Activated CD4-positive, alpha-beta memory T cell treated with anti-CD3 and anti-CD28 coated beads, Interleukin-2, amount 10 ng/mL, durations not matched to agents 7 days and 5 days (primary cell): Measurements from ENCODE around the gene ERAP2. TPM values are rescaled to one million over a fixed set of nuclear protein-coding genes. Genes with fewer than 3 reads are reported as not detected.

Experiments
- CTCF ChIA-PET: fragments of 350-600 bp; sonication (Branson Sonifier 250); formaldehyde crosslinking; loops from one replicate; lab custom pipeline; 2021; ENCODE audit warnings: antibody characterized with exemption, inconsistent platforms; lab: Charles Lee
- POLR2A ChIA-PET: fragments of 350-600 bp; sonication (Branson Sonifier 250); formaldehyde crosslinking; loops from one replicate; lab custom pipeline; 2021; ENCODE audit warnings: antibody characterized with exemption; lab: Charles Lee
- DNase-seq: peaks from one replicate; pipeline ENCODE4 v3.0.0-alpha.2; 2020
- H3K27ac Mint-ChIP-seq: one replicate; pipeline ENCODE4 v1.8.0; 2021; ENCODE audit warnings: mild to moderate bottlenecking, mixed read lengths
- H3K27me3 Mint-ChIP-seq: one replicate; pipeline ENCODE4 v1.8.0; 2021; ENCODE audit warnings: mixed read lengths
- H3K36me3 Mint-ChIP-seq: one replicate; pipeline ENCODE4 v1.8.0; 2021; ENCODE audit warnings: low read depth, mixed read lengths
- H3K4me1 Mint-ChIP-seq: one replicate; pipeline ENCODE4 v1.8.0; 2021; ENCODE audit warnings: mixed read lengths
- H3K4me3 Mint-ChIP-seq: one replicate; pipeline ENCODE4 v1.8.0; 2021; ENCODE audit warnings: mild to moderate bottlenecking, mixed read lengths
- H3K9me3 Mint-ChIP-seq: one replicate; pipeline ENCODE4 v1.8.0; 2021; ENCODE audit warnings: mixed read lengths
- total RNA-seq, 2 experiments: library from RNA; stranded (reverse); gene quantifications; one replicate each; pipeline ENCODE4 v1.2.3, GENCODE V29; 2021

The ERAP2 gene
- total RNA-seq, 2 experiments from 2014 or later, result 91.3 to 93.9 TPM

GRCh38 chr5:96936431-96937320 lies 60.4 kb downstream of the ERAP2 start:
- CTCF ChIA-PET, result interaction anchor here (0.7 to 2.0 kb wide), 13 partner anchors 9 to 228 kb away, joined by 3 to 9 read pairs (median 4); partner anchors contain the start of gene LIX1
- Mint-ChIP-seq H3K4me3 (peak overlapping the region; percentile 80), H3K4me1 (peaks cover 51% of the 10 kb centered on the region), H3K27me3 (no peaks in the 10 kb centered on the region), H3K9me3 (no peaks in the 10 kb centered on the region), H3K36me3 (peaks cover 37% of the 10 kb centered on the region), H3K27ac (peak overlapping the region; percentile 96)
- POLR2A ChIA-PET, result interaction anchor here (0.5 to 6.2 kb wide), 31 partner anchors 9 to 275 kb away, joined by 3 to 138 read pairs (median 4); partner anchors contain the start of genes CAST, ERAP1 and ERAP2
- peak; percentile 66 for DNase-seq

- H3K4me3 Mint-ChIP-seq, result no peak overlapping the region
- H3K36me3 Mint-ChIP-seq, result peaks cover 57% of the 10 kb centered on the region
- H3K27ac Mint-ChIP-seq, result no peak overlapping the region
Measured at GRCh38 chr5:96940586-96940985, 64.3 kb downstream of the ERAP2 start.

DNA sequence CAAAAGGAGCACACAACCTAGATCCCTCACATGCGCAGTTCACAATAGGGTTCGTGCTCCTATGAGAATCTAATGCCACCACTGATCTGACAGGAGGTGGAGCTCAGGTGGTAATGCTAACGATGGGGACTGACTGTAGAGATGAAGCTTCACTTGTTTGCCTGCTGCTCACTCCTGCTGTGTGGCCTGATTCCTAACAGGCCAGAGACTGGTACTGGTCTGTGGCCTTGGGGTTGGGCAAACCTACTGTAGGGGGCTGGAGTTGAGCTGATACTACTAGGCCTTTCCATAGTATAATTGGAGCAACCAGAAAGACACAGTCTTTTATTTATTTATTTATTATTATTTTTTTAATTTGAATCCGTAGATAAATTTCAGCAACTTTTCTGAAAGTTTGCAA lies 64.8 kb downstream of the ERAP2 start:
- no peak for DNase-seq
- ChIA-PET POLR2A (interaction anchor here (0.9 to 1.0 kb wide), 3 partner anchors 21 to 100 kb away, joined by 3 to 5 read pairs (median 3); no protein-coding TSS in a partner anchor), CTCF (no interaction called here)
- Mint-ChIP-seq H3K27me3 (no peaks in the 10 kb centered on the region), H3K4me3 (no peak overlapping the region), H3K9me3 (no peaks in the 10 kb centered on the region), H3K4me1 (peaks cover 55% of the 10 kb centered on the region), H3K36me3 (peaks cover 59% of the 10 kb centered on the region), H3K27ac (no peak overlapping the region)

More at GRCh38 chr5:96940586-96940985, 64.3 kb downstream of the ERAP2 start:
- POLR2A ChIA-PET, result no interaction called here
- Mint-ChIP-seq H3K9me3 (no peaks in the 10 kb centered on the region), H3K4me1 (peaks cover 52% of the 10 kb centered on the region), H3K27me3 (no peaks in the 10 kb centered on the region)
- DNase-seq, result no peak
- CTCF ChIA-PET, result interaction anchor here (0.7 kb wide), 1 partner anchor 337 kb away, joined by 3 read pairs; no protein-coding TSS in a partner anchor

DNA sequence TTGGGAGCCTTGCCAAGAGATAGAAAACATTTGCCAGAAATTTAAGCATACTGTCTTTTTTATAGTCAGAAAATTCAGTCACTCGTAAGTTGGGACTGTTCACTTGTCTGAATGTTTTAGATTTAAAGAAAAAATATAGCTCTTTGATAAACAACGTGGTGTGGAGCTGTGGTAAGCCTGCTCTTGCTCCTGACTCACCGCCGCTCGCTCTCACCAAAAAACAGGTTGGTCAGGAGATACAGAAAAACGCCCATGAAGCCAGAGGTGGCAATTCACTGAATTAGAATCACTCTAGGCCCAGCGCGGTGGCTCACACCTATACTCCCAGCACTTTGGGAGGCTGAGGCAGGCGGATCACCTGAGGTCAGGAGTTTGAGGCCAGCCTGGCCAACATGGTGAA lies 65.8 kb downstream of the ERAP2 start:
- Mint-ChIP-seq H3K27me3 (no peaks in the 10 kb centered on the region), H3K27ac (no peak overlapping the region), H3K36me3 (peaks cover 58% of the 10 kb centered on the region), H3K9me3 (no peaks in the 10 kb centered on the region), H3K4me3 (no peak overlapping the region), H3K4me1 (peaks cover 56% of the 10 kb centered on the region)
- POLR2A ChIA-PET, result interaction anchor here (0.7 to 1.0 kb wide), 3 partner anchors 8 to 30 kb away, joined by 3 to 5 read pairs (median 4); no protein-coding TSS in a partner anchor
- DNase-seq, result no peak
- CTCF ChIA-PET, result interaction anchor here (1.0 kb wide), 1 partner anchor 70 kb away, joined by 3 read pairs; no protein-coding TSS in a partner anchor

DNA sequence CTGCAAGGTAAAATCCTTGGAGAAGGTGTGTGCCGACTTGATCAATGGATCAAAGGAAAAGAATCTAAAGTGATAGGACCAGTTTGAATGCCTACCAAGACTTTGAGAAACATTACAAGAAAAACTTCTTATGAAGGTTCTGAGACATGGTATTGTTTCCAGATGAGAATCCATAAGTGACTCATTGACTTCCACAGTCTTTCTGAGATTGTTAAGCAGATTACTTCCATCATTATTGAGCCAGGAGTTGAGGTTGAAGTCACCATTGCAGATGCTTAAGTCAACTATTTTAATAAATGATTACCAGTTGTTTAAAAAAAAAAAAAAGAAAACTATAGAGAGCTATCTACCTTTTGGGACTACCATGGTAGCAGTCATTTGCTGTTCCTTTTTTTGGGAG lies 66.6 kb downstream of the ERAP2 start:
- POLR2A ChIA-PET, result no interaction called here
- H3K4me3 Mint-ChIP-seq, result no peak overlapping the region
- H3K36me3 Mint-ChIP-seq, result peaks cover 51% of the 10 kb centered on the region

GRCh38 chr5:96943799-96944198 lies 67.5 kb downstream of the ERAP2 start:
- ChIA-PET POLR2A (no interaction called here), CTCF (no interaction called here)
- Mint-ChIP-seq H3K9me3 (no peaks in the 10 kb centered on the region), H3K27ac (peak overlapping the region; percentile 19), H3K4me1 (peaks cover 42% of the 10 kb centered on the region), H3K27me3 (no peaks in the 10 kb centered on the region), H3K36me3 (peaks cover 43% of the 10 kb centered on the region), H3K4me3 (no peak overlapping the region)
- DNase-seq, result no peak

More for the DNA sequence above, 66.6 kb downstream of the ERAP2 start:
- no peaks in the 10 kb centered on the region for H3K27me3 Mint-ChIP-seq
- CTCF ChIA-PET, result no interaction called here
- DNase-seq, result no peak
- H3K4me1 Mint-ChIP-seq, result peaks cover 51% of the 10 kb centered on the region
- no peak overlapping the region for H3K27ac Mint-ChIP-seq
- H3K9me3 Mint-ChIP-seq, result no peaks in the 10 kb centered on the region

- Mint-ChIP-seq H3K27me3 (no peaks in the 10 kb centered on the region), H3K4me3 (no peak overlapping the region), H3K27ac (no peak overlapping the region), H3K4me1 (peaks cover 41% of the 10 kb centered on the region), H3K36me3 (peaks cover 54% of the 10 kb centered on the region), H3K9me3 (no peaks in the 10 kb centered on the region)
- POLR2A ChIA-PET, result interaction anchor here (1.0 to 1.4 kb wide), 2 partner anchors 8 to 13 kb away, joined by 3 to 6 read pairs; no protein-coding TSS in a partner anchor
- DNase-seq, result no peak
- CTCF ChIA-PET, result interaction anchor here (0.9 to 1.0 kb wide), 2 partner anchors 8 to 45 kb away, joined by 3 read pairs; no protein-coding TSS in a partner anchor
Measured at GRCh38 chr5:96945144-96945897, 69.0 kb downstream of the ERAP2 start.

GRCh38 chr5:96946381-96946780 lies 70.1 kb downstream of the ERAP2 start:
- Mint-ChIP-seq H3K9me3 (no peaks in the 10 kb centered on the region), H3K27ac (no peak overlapping the region), H3K4me3 (no peak overlapping the region), H3K27me3 (no peaks in the 10 kb centered on the region), H3K36me3 (peaks cover 51% of the 10 kb centered on the region), H3K4me1 (peaks cover 33% of the 10 kb centered on the region)
- no peak for DNase-seq
- ChIA-PET POLR2A (interaction anchor here (1.0 to 1.4 kb wide), 2 partner anchors 9 to 12 kb away, joined by 3 to 6 read pairs; no protein-coding TSS in a partner anchor), CTCF (interaction anchor here (0.9 kb wide), 1 partner anchor 9 kb away, joined by 3 read pairs; no protein-coding TSS in a partner anchor)

- peaks cover 47% of the 10 kb centered on the region for H3K36me3 Mint-ChIP-seq
- H3K9me3 Mint-ChIP-seq, result no peaks in the 10 kb centered on the region
- H3K27ac Mint-ChIP-seq, result no peak overlapping the region
- ChIA-PET CTCF (no interaction called here), POLR2A (interaction anchor here (1.1 kb wide), 1 partner anchor 16 kb away, joined by 4 read pairs; the partner anchor contains the start of gene LNPEP)
- no peak overlapping the region for H3K4me3 Mint-ChIP-seq
- DNase-seq, result no peak
- peaks cover 41% of the 10 kb centered on the region for H3K4me1 Mint-ChIP-seq
- no peaks in the 10 kb centered on the region for H3K27me3 Mint-ChIP-seq
Measured at GRCh38 chr5:96952118-96952750, 75.9 kb downstream of the ERAP2 start.

DNA sequence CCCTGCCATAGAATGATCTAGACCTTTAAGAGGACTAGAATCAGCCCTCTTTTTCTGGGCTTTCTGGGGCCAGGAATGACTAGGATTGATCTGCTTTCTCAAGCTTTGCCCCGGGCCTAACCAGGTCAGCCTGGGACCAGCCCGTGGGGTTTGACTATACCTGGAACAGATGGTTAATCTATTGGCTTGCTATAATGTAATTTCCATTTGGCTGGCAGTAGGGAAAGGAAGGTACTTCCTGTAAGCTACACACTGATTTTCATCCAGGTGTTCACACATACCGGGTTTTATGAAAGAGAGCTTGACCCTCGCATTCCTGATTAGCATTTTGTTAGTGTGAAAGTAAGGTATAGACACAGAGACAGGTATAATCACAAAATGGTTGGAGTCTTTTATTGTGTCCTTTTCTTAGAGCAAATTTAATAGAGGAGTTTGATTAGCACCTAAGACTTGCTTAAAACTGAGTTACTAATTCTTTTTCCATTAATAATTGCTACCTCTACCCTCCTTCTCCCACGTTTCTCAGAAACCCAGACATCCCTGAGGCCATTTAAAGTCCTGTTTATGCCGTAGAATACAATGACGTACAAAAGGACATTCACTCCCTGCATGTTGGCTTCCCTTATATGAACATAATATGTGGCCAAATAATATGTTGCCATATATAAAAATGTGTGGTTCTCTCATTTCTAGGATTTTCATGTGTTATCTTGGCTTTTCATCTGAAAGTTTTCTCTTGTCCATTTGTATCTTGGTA lies 76.9 kb downstream of the ERAP2 start:
- ChIA-PET CTCF (no interaction called here), POLR2A (interaction anchor here (1.1 kb wide), 1 partner anchor 17 kb away, joined by 4 read pairs; the partner anchor contains the start of gene LNPEP)
- no peak for DNase-seq
- H3K36me3 Mint-ChIP-seq, result peaks cover 49% of the 10 kb centered on the region
- peaks cover 48% of the 10 kb centered on the region for H3K4me1 Mint-ChIP-seq
- no peak overlapping the region for H3K27ac Mint-ChIP-seq
- no peak overlapping the region for H3K4me3 Mint-ChIP-seq
- H3K27me3 Mint-ChIP-seq, result no peaks in the 10 kb centered on the region
- H3K9me3 Mint-ChIP-seq, result no peaks in the 10 kb centered on the region

DNA sequence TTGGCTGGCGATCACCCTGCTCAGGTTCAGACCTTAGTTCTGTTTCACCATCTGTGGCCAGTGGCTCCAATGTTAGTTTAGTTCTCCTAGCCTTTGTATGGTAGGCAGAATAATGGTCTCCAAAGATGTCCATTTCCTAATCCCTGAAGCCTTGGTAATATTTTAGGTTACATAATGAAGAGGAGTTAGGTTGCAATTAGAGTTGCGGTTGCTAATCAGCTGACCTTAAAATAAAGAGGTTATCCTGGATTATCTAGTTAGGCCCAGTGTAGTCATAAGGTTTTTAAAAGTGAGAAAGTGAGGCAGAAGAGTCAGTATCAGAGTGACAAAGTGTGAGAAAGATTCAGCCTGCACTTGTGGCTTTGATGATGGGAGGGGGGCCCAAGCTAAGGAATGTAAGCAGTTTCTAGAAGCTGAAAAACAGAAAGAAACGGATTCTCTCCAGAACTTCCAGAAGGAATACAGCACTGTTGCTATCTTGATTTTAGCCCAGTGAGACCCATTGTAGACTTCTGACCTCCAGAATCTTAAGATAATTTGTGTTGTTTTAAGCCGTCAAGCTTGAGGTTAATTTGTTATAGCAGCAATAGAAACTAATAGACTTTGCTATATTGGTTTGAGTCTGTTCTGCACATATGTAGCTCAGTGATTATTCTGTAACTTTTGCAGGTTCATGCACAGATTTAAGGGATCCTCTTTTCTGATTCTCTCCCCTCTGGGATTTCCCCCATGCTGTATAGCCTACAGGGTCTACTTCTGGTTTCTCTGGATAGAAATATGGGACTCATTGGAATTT lies 81.2 kb downstream of the ERAP2 start:
- Mint-ChIP-seq H3K36me3 (peaks cover 38% of the 10 kb centered on the region), H3K27me3 (no peaks in the 10 kb centered on the region), H3K9me3 (no peaks in the 10 kb centered on the region), H3K4me1 (peaks cover 69% of the 10 kb centered on the region), H3K4me3 (peak overlapping the region; percentile 40), H3K27ac (peak overlapping the region; percentile 70)
- peak; percentile 32 for DNase-seq
- POLR2A ChIA-PET, result interaction anchor here (0.7 to 6.9 kb wide), 9 partner anchors 12 to 81 kb away, joined by 3 to 138 read pairs (median 3); partner anchors contain the start of genes ERAP2 and LNPEP
- CTCF ChIA-PET, result interaction anchor here (0.8 to 1.5 kb wide), 3 partner anchors 19 to 40 kb away, joined by 3 to 4 read pairs (median 3); partner anchors contain the start of gene LNPEP
